DMS53 (cell line): Measurements from ENCODE around the gene MAP3K10.

Source experiments
- DNase-seq: peaks from one replicate; lab custom pipeline; 2025; lab: John Stamatoyannopoulos, UW

Gene MAP3K10

DNA sequence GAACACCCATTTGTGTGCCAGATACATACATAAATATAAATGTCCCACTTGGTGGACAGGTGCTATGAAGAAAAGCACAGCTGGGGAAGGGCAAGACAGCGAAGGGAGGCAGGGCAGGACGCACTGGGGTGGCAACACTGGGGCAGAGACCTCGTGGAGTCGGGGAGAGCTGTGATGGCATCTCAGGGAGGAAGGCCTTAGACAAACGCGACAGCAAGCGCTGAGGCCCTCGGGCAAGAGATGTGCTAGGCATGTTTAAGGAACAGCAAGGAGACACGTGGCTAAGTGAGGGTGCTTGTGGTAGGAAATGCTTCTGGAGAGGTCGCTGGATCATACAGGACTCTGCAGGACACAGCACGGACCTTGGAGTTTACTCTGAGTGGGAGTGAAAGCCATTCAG is 58.6 kb downstream of the MAP3K10 start:
- DNase-seq, result no peak

DNA sequence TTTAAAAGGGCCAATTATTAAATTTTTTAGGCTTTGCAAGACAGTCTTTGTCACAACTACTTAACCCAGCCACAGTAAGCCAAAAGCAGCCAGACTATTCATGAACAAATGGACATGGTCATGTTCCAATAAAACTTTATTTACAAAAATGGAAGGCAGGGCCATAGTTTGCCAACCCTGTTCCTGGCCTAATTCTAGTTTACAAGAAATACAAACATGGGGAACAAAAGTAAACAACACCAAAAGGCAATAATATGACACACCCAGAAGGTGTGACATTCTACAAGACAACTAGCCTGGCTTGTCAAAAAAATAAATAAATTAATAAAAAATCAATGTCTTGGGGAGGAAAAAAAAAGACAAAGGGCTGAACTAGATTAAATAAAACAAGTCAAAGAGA is 60.0 kb downstream of the MAP3K10 start:
- DNase-seq, result no peak

DNA sequence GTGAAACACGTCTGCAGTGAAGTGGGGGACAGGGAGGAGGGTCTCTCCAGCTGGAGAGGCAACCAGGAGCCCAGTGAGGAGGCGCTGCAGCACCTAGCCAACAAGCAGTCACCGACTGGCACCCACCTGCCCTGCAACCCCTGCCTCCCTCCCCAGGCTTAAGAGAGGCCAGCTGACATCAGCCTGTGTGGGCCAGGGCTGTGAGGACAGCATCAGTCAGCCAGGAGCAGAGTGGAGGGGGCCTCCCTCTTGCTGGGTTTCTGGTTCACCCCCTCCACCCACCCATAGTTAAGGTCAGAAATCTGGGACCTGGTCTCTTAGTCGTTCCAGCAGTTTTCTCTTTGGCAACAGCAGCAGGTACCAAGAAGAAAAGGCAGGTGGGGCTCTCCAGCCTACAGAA is 60.8 kb downstream of the MAP3K10 start:
- no peak for DNase-seq

DNA sequence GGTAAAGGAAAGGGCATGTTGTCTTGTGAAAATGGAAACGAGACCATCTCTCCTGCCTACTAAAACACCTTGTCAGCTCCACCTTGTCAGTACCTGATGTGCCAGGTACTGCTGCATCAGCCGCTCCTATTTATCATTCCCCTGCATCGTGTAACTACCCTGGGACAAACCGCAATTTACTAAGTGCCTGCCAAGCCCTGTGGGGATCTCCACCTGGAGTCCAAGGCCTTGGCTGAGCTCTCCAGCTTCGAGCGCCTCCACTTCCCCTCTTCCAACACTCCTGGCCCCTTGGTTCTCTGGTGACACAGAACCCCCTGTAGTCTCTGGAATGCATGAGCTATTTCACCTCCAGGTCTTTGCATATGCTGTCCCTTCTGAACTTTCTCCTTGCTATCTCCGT is 61.2 kb downstream of the MAP3K10 start:
- no peak for DNase-seq

DNA sequence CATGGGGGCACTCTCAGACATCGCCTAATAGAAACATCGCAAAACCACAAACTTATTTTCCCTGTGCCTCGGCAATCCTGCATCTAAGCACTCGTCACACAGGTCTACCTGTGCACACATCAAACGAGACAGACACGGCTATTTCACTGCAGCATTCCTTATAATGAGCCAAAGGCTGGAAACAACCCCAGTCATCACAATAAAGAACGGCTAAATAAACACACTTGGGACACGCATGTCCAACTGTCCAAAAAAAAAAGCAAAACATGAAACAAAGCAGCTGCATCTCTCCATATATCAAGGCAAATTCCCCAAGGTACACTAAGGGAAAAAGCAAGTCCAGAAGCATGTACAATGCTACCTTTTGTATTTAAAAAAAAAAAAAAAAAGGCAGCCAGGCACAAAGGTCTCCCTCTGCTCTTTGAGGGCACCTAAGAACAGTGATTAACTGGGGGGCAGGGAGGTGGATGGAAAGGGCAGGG is 62.4 kb downstream of the MAP3K10 start:
- DNase-seq, result no peak

DNA sequence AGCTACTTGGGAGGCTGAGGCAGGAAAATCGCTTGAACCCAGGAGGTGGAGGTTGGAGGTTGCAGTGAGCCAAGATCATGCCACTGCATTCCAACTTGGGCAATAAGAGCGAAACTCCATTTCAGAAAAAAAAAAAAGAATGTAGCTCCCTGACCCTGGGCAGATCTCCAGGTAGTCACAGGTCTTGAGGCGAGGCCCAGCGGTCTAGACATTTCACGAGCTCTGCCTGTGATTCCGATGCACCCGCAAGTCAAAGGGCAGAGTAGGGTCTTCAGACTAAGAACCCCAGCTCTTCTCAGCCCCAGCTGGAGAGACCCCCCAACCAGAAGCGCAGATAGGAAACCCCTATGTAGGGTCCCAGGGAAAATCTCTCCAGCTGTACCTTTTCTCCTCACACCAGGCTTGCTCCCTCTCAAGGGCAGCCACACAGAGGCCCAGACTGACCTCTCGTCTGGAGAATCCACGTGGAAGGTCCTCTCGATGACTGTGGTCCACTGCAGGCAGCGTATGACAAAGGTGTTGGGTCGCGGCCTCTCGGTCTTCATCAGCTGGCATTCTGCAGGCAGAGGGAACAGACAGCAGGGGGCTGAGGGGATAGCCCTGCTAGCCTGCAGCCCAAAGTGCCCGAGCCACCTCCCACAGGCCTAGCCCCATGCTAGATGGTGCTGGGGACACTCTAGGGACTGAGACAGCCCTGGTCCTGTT is 63.6 kb downstream of the MAP3K10 start:
- no peak for DNase-seq

DNA sequence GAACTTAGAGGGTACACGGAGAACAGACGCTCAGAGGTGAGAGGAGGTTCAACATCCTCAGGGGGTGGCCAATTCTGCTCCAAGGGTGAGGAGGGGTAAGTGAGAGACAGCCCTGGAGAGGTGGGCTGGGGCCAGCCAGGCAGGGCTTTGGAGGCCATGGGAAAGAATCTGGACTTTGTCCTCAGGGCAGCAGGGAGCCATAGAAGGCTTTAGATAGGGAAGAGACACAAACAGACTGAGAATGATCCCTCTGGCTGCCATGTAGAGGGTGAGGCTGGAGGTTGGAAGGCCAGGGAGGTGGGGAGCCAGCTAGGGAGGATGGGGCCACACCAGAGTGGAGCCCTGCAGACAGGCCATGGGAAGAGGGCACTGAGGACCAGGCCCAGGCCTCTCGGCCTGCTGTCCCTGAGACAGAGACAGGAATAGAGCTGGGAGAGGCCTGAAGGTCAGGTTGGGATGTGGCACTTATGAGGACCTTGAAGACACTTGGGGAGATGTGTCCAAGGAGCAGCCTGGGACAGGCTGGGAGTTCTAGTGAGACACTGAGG is 64.5 kb downstream of the MAP3K10 start:
- DNase-seq, result no peak

DNA sequence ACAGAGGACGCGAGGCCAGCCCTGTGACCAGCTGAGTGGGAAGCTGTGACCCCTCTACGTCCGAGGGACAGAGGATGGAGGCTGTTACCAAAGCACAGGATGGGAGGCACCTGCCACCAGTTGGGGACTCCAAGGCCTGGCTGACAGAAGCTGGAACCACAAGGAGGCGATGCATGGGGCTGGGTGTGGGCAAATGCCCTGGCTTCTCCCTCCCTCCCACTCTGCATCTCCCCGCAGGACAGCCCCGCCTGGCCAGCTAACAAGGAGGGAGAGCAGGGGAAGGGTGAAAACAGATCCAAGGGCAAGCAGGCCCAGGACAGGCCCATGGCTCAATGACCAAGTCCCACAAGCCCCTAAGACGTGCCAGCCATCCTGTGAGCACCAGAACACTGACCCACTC is 65.3 kb downstream of the MAP3K10 start:
- no peak for DNase-seq

DNA sequence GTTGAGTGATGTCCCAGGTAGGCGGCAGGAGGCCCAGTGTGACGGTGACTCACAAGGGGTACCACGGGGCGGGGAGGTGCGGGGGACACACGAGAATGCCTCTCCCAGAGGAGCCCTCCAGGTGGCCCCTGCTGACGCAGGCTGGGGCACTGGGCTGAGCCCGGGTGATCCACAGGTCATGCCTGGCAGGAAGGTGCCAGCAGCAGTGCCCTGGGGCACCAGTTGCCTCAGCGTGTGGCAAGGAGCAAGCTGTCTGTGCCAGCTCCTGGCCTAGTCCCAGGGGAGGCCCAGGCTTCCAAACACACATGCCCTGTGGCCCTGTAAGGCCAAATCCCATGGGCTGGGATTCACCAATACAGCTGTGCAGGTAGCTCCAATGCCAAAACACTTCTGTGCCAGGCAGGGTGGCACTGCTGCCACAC is 65.9 kb downstream of the MAP3K10 start:
- DNase-seq, result no peak

DNA sequence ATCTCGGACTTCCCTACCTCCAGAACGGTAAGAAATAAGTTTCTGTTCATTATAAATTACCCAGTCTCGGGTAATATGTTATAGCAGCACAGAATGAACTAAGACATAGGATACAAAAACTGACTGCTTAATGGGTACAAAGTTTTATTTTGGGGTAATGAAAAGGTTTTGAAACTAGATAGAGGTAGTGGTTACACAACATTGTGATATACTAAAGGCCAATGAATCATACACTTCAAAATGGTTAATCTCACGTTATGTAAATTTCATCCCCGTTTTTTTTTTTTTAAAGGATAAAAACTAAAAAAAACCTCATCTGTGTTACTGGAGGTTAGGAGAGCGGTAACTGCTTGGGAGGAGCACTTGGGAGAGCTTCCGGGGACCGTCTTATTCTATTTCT is 70.4 kb downstream of the MAP3K10 start:
- no peak for DNase-seq

DNA sequence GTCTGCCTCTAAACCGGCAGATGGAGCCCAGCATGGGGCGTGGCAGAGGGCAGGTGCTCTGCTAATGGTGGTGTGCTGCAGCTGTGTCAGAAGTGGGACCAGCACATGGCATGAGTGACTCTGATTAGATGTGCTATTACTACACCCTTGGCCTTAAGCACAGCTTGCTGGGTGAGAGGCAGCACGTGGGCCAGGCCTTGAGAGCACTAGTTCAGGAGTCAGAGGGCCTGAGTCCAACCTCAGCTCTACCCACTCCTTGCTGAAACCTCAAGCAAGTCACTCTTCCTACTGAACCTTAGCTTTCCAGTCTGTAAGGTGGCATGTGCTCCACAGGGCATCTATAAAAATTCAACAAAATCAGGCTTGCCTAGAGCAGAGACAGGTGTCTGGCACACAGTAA is 71.2 kb downstream of the MAP3K10 start:
- DNase-seq, result peak; percentile 33

DNA sequence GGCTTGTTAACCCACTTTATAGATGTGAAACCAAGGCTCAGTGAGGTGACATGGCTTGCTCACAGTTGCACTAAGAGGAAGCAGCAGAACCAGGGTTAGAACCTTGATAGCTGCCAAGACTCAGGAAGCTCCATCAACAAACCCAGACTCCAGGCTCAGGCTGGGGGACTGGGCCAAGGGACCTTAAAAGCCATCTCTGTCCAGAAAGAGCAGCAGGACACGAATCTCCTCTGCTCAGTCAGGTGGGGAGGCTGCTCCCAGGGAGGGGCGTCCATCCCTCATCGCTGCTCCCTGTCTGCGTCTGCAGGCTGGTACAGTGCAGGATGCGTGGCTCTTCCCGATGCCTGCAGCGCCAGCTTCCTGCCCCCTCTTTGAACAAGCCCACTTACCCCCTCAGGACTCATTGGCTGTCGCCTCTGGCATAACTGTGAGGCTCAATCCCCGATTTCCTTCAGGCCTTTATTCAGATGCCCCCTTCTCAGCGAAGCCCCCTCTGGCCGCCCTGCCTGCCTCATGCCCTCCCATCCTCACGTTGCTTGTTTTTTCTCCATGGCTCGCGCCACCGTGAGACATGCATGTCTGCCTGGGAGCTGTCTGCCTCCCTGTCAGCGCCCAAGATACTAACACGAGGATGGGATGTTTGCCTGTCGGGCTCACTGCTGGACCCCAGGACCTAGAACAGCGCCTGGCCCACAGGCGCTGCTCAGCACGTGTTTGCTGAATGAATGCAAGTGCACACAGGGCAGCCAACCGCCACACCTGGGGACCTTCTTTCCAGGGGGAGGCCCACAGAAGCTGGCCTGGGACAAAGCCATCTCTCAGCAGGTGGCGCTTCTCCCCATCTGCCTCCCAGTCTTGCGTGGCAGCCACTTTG is 72.5 kb downstream of the MAP3K10 start:
- no peak for DNase-seq

DNA sequence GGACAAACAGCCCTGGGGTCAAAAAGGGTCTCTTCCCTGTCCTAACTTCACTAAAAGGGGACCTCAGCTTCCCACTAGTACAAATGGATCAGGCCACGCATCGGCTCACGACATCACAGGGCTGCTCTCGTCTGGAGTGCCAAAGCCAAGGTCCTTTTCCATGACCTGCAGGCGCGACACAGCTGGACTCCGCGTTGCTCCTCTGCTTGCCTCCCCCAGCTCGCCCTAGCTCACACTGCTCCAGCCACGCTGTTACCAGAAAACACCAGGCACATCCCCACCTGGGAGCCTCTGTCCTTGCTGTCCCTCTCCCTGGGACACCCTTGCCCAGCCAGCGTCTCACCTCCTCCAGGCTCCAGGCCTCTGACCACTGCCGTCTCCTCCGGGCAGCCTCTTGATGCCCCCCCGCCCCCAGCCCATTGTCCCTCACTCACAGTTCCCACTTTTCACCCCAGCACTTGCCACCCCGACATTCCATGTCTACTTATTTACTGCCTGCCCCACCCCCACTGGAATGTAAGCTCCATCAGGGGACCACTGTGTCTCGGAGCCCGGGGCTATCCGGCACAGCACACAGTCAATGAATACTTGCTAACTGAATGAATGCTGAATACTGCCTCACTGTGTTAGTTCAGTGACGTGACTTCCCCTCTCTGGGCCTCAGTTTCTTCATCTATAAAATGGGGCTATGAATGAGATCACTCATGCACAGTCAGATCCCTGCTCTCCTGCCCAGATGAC is 73.3 kb downstream of the MAP3K10 start:
- DNase-seq, result no peak
